WI38 (cell line): Measurements from ENCODE around the gene IL26.
"Not testable (repeated sequence)": the region's sequence is repeated elsewhere in the genome, so short reads cannot be mapped to it uniquely, and the experiment has no call there.

Source experiments
- H3K4me3 ChIP-seq: 2 replicates; pipeline ENCODE4 v1.5.1; 2011; ENCODE audit warnings: low read depth, mild to moderate bottlenecking, control low read depth, low read length
- TF ChIP-seq, protein P1 (sequence below): IDR thresholded peaks from 2 replicates; pipeline ENCODE4 v1.5.1; 2012; ENCODE audit warnings: low read depth, mild to moderate bottlenecking, control low read depth, low read length

IL26 gene

DNA sequence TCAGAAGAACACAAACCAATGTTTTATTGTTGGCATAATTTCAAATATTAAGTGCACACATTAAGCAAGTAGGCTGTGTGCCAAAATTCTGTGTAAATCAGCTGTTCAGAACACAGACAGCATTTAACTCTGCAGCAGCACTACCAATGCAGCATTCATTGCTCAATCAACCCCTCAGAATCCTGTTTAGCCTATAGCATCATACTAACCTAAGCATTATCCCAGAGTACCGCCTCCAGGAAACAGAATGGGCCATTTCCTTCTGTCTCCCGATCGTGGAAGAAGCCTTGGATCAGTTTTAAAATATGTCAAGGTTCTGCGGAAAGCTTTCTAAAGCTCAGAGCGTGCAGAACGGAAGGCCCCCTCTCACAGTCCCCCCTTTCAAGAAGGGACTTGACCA, 3.3 kb downstream of the IL26 start:
- peak overlapping the region; percentile 35 for H3K4me3 ChIP-seq
- TF ChIP-seq, protein P1, sequence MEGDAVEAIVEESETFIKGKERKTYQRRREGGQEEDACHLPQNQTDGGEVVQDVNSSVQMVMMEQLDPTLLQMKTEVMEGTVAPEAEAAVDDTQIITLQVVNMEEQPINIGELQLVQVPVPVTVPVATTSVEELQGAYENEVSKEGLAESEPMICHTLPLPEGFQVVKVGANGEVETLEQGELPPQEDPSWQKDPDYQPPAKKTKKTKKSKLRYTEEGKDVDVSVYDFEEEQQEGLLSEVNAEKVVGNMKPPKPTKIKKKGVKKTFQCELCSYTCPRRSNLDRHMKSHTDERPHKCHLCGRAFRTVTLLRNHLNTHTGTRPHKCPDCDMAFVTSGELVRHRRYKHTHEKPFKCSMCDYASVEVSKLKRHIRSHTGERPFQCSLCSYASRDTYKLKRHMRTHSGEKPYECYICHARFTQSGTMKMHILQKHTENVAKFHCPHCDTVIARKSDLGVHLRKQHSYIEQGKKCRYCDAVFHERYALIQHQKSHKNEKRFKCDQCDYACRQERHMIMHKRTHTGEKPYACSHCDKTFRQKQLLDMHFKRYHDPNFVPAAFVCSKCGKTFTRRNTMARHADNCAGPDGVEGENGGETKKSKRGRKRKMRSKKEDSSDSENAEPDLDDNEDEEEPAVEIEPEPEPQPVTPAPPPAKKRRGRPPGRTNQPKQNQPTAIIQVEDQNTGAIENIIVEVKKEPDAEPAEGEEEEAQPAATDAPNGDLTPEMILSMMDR, result no peak

DNA sequence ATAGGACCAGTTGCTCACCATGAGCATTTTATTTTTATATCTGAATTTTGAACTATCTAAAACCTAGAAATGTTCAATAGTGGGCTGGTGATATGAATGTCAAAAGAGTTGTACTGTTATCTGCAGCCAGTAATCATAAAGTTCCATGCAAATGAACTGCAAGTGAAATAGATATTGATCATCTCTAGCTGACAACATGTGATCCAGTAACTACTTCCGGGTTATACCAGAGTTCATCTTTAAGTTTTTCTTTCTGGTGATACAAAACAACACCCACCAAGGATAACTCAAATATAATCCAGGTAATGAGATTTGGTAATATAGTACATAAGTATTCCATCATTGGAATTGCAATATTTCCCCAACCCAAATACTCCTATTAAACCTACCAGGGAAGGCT, 4.1 kb downstream of the IL26 start:
- TF ChIP-seq, protein P1, result no peak
- H3K4me3 ChIP-seq, result no peak overlapping the region

DNA sequence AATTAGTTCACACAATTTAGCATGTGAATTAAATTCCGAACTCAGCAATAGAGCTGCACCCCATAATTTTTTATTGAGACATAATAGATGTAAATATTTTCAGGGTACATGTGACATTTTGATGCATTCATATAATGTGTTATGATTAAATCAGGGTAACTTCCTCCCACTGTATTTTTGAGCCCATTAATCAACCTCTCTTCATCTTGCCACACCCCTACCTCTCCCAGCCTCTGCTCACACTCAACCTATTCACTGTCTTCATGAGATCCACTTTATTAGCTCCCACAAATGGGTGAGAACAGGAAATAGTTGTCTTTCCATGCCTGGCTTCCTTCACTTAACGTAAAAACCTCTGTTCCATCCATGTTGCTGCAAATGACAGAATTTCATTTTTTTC, 14.7 kb downstream of the IL26 start:
- TF ChIP-seq, protein P1, result no peak
- H3K4me3 ChIP-seq, result no peak overlapping the region

DNA sequence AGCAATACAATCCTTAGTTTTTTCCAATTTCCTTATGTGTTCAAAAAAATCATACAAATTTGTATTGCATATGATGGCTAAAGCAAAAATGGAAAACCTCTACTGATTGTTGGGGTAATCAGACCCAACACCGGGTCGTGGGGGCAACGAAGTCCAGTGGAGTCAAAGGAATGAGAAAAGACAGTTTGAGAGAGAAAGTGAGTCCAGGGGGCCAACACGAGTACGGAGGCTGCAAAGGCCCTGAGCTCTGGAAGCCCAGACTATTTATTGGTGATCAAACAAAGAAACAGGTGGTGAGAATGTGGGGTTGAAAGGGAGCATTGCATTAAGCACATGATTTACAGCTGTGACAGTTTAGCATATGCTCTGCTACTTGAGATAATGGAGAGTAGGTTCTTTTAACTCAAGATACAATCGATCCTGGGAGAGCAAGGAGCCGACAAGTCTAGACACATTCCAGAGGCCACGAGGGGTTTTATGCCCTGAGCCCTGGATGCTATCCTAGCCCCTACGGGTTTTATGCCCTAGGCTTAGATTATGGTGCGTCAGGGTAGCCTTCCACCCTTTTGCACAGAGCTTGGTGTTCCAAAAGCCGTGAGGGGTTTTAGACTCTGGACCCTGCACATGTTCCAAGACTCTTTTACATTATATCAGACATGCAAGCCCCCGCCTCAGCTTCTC, 16.4 kb downstream of the IL26 start:
- H3K4me3 ChIP-seq, result not testable (repeated sequence)

DNA sequence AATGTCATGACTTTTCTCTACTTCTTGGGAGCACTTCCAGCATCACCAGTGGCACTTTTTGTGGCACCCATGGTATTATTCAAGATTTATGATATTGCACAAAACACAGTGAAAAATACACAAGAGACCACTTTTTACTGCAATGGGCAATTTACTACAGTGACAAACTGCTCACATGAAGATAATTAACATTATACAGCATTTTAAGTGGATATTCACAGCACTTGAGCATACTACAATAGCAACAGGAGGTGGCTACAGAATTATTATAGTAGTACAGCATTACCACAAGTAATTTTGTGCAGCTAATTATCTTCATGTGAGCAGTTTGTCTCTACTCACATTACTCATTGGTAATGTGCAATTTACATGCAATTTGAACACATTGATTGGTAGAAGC, 18.3 kb downstream of the IL26 start:
- H3K4me3 ChIP-seq, result no peak overlapping the region
- TF ChIP-seq, protein P1, result no peak

DNA sequence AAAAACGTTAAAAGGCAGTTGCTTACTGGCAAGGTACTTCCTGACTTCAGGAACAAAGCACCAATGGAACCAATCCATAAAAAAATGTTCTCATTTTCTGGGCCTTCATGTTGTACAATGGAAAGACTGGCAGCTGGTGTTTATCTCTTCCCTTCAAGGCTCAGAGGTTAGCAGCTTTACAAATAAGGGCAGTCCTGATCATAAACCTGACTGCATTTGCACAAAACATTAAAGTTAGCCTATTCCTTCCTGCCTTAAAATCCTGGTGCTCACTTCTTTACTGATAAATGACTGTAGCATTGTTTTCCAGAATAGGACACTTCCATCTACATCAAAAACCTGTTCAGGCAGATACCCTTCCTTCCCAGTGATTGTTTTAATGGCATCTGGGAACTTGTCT, 19.2 kb downstream of the IL26 start:
- TF ChIP-seq, protein P1, result no peak

DNA sequence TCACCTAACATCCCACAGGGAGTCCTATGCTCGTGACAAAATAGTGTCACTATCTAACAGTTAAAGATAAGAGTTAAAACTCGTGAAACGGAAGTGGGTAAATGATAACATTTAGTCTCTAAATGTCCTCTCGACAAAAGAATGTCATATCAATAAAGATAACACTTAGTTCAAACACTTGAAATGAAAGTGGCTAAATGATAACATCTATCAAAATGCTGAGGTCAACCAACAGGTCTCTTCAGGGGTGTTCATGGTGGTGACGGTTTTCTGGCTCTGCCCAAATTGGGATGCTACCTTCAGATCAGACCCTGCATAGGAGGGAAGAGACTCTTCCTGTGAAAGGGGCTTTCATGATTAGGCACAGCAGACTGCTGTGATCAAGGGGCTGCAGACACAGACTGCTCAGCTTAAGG, 22.1 kb downstream of the IL26 start:
- TF ChIP-seq, protein P1, result no peak
- H3K4me3 ChIP-seq, result no peak overlapping the region

More for the DNA sequence above, 19.2 kb downstream of the IL26 start:
- H3K4me3 ChIP-seq, result no peak overlapping the region

DNA sequence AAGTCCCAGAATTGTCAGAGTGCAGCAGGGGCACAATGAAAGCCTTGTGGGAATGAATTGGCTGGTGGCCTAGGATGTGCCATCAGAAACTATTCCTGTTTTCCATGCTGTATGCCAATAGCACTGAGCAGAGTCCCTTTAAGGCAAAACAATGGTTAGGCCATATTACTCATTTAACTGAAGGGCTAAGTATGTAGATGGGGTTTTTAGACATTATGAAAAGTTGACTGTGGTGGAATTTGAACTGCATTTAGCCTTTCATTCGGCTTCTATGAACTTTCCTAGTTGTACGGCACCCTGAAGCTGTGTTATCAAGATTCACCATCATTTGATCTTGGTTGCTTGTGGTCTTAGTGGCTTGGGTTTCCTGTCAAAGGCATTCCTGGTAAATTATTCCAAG, 24.8 kb downstream of the IL26 start:
- TF ChIP-seq, protein P1, result no peak
- H3K4me3 ChIP-seq, result no peak overlapping the region
